Suprapubic skin (tissue), 4 donors: Measurements from ENCODE around the gene MYORG.

ENCODE experiments used
- EP300 ChIP-seq: sonication (generic); formaldehyde crosslinking; IDR thresholded peaks from one replicate; pipeline ENCODE4 v1.6.1; 2017; ENCODE audit warnings: antibody characterized with exemption
- POLR2A ChIP-seq, 2 donors: fragments of 450-650 bp; IDR thresholded peaks; one replicate each; pipeline ENCODE4 v1.6.1; 2017; ENCODE audit warnings: antibody characterized with exemption in 2 of 2, mild to moderate bottlenecking in 2 of 2, moderate library complexity in 2 of 2
- POLR2AphosphoS5 ChIP-seq, 3 donors: sonication (generic); formaldehyde crosslinking; IDR thresholded peaks; one replicate each; pipeline ENCODE4 v1.6.1; 2017; ENCODE audit warnings: antibody characterized with exemption in 3 of 3
- TF ChIP-seq, protein P1 (sequence below), 2 donors: fragments of 200-600 bp in 1 of 2; fragments of 450-650 bp in 1 of 2; sonication (generic) in 1 of 2; IDR thresholded peaks; one replicate each; pipeline ENCODE4 v1.5.1; 2016 to 2019; ENCODE audit warnings: antibody characterized with exemption in 2 of 2, mild to moderate bottlenecking in 1 of 2, moderate library complexity in 1 of 2

DNA sequence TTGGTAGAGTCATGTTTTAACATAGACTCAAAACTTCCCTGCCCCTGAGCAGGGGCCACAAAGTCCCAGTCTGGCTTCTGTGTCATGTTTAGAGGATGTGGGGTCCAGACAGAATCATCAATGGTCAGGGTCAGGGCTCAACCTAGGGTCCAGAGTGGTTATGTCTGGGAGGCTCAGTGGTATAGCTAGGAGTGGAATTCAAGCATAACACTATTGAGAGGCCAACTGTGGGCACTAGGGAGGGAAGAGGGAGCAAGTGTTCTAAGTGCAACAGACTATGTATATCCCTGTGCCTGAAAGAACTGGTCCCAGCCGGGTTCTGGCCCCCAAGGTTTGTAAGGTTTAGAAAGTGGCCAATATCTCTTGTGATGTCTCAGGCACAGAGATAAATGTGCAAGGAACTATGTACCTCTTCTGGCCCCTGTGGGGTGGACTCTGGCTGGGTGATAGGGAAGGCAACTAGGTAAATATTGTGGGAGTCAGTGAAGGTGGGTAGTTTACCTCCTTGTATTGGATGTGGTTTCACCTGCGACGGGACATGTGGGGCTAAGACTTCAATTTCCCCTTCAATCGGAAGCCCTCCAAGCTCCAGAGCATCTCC lies 14.0 kb downstream of the MYORG start:
- TF ChIP-seq, protein P1, sequence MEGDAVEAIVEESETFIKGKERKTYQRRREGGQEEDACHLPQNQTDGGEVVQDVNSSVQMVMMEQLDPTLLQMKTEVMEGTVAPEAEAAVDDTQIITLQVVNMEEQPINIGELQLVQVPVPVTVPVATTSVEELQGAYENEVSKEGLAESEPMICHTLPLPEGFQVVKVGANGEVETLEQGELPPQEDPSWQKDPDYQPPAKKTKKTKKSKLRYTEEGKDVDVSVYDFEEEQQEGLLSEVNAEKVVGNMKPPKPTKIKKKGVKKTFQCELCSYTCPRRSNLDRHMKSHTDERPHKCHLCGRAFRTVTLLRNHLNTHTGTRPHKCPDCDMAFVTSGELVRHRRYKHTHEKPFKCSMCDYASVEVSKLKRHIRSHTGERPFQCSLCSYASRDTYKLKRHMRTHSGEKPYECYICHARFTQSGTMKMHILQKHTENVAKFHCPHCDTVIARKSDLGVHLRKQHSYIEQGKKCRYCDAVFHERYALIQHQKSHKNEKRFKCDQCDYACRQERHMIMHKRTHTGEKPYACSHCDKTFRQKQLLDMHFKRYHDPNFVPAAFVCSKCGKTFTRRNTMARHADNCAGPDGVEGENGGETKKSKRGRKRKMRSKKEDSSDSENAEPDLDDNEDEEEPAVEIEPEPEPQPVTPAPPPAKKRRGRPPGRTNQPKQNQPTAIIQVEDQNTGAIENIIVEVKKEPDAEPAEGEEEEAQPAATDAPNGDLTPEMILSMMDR (IDR thresholded peaks at IDR 0.05) = no peak
- TF ChIP-seq POLR2A (IDR thresholded peaks at IDR 0.05) = no peak
- no peak for TF ChIP-seq POLR2AphosphoS5 (IDR thresholded peaks at IDR 0.05)
- TF ChIP-seq EP300 = no peak
